Activated CD4-positive, alpha-beta T cell treated with anti-CD3 and anti-CD28 coated beads, Interleukin-2, amount 50 U/mL, for 1 hour (primary cell): ENCODE data around the gene PIK3CB.
"Not testable (repeated sequence)": the region's sequence is repeated elsewhere in the genome, so short reads cannot be mapped to it uniquely, and the experiment has no call there.

Source experiments
- DNase-seq: peaks from one replicate; pipeline ENCODE4 v3.0.0-alpha.2; 2020

PIK3CB gene

DNA sequence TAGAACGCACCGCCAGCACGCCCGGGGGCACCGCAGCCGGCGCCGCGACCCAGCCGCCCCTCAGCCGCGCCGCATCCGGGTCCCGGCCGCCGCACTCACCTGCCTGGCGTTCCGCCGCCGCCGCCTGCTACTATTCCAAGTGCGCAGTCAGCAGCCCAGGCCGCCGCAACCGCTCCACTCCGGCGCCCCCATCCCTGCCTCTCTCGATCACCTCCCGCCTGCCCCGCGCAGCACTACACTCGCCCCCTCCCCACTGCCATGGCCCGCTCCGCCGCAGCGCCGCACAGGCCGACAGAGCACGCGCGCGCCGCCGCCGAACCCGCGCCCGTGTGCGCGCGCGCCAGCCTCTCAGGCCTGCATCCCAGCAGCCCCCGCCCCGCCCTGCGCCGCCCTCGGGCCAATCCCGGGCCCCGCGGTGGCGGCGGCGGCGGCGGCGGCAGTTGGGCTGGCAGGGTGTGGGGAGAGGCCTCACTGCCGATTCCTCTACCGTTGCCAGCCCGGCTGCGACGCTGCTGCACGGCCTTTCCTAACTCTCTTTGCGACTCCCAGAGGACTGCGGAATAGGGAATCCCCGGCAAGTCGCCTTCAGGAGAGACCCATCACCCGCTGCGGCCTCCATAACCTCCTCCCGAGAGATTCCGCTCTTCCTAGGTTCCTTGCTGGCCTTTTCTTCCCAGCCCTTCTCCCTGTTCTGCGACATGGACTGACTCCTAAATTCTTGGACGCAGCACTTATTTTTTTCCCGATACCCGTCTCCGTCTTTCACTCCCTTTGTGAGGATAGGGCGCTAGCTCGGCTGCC lies at the start of gene PIK3CB:
TSS of gene PIK3CB (minus strand) at position 333 of the 801 bp plus-strand sequence. CDS start 75,585 bp downstream, outside the sequence.
- DNase-seq: peak; percentile 87

DNA sequence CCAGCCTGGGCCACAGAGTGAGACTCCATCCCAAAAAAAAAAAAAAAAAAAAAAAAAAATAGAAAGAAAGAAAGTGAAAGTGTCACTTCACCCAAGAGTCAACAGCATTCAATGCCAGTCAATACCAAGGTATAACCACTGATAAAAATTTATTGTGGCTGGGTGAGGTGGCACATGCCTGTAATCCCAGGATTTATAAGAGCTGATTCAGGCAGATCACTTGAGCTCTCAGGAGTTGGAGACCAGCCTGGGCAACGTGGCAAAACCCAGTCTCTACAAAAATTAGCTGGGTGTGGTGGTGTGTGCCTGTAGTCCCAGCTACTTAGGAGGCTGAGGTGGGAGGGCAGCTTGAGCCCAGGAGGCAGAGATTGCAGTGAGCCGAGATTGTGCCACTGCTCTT lies 46.5 kb upstream of the PIK3CB start:
- no peak for DNase-seq

DNA sequence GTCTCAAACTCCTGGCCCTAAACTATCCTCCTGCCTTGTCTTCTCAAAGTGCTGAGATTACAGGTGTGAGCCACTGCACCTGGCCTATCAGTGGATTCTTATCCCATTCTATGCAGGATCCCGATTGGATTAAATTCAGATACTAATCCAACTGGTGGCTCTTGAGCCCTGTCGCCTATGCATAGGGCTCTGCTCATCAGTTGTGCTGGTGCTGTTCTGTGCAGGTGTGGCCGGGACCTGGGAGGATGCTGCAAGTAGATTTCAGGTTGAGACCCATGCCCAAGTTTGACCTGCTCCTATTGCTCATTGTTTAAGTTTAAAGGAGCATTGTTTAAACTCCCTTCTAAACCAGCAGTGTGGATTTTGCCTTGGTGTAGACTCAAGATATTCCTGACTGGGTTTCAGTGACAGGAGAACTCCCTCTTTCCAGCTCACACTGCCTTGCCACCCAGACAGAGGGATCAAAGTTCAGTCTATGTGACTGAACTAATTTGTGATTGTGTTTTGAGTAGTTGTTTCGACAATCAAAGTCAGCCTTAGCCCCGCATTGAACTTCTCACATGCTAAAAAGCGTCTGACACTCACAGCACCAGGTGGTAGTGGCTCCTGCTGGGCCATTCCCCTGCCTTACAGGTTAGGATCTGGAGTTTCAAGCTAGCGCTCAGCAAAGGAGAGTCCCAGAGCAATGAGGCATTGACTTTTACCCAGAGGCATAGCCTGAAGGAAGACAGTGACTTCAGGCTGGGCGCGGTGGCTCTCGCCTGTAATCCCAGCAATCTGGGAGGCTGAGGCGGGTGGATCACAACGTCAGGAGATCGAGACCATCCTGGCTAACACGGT lies 45.0 kb upstream of the PIK3CB start:
- DNase-seq: no peak

DNA sequence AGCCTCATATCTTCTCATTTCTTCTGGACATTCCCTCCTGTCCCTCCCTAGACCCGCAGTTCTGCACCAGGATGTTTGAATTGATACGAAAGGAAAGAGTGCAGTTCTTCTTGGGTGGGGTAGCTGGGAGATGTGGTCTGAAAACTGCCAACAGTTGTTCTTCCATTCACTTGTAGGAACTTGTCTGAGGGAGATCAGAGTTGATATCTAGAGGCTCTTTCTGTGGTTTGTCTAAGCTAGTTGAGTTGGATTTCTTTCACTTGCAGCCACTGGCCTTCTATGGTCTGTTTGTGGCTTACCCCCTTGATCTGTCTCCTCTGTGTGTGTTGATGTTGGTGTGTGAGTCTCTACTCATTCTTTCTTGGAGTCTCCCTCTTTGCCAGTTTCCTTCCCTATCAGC lies 42.5 kb upstream of the PIK3CB start:
- no peak for DNase-seq

DNA sequence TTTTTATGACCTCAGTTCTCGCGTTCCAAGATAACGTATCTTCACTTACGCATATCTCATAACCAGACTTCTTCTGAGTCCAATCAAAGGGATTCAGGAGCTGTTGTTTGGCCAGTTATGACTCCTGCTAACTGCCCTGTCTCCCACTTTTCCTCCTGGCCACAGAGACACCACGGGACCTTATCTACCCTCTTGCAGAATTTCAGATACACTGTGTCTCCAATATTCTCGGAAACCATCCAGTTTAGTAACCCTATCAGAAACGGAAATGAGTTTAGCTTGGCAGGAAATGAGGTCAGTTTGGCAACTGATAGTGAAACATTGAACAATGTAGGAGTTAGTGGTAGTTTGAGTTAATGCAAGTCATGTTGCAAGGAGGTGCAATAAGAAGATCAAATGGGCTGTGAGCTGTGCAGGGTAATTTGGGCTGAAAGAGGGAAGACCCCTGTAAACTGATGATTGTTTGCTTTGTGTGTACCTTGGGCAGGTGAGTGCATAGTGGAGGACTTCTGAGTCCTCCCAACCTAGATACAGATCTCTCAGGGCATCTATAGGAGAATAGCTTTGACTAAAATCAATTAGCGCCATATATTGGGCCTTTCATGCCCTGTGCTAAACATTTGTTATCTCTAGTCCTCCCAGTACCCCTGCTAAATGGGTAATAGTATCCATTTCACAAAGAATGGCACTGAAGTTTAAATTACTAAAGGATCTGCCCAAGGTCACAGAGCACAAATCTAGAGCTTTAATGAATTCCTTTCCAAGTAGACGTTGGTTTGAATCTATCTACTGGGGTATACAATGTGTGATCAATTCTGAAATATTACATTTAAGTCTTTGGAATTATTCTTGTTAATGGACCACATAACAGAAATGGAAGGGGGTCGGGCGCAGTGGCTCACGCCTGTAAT lies 41.3 kb upstream of the PIK3CB start:
- no peak for DNase-seq

DNA sequence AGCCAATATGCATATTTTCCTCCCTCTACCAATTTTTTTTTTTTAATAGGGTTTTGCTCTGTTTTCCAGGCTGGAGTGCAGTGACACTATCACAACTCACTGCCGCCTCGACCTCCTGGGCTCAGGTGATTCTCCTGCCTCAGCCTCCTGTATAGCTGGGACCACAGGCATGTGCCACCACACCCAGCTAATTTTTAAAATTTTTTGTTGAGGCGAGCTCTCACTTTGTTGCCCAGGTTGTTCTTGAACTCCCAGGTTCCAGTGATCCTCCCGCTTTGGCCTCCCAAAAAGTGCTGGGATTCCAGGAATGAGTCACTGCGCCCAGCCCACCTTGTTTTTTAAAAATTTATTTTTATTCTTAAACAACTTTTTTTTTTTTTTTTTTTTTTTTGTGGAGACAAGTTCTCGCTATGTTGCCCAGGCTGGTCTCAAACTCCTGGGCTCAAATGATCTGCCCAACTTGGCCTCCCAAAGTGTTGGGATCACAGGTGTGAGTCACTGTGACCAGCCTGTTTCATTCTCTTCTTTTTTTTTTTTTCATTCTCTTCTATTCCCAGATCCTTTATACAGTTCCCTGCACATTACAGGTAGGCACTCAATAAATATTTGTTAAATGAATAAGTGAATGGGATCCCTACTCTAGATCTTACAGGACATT lies 40.5 kb upstream of the PIK3CB start:
- DNase-seq: no peak

DNA sequence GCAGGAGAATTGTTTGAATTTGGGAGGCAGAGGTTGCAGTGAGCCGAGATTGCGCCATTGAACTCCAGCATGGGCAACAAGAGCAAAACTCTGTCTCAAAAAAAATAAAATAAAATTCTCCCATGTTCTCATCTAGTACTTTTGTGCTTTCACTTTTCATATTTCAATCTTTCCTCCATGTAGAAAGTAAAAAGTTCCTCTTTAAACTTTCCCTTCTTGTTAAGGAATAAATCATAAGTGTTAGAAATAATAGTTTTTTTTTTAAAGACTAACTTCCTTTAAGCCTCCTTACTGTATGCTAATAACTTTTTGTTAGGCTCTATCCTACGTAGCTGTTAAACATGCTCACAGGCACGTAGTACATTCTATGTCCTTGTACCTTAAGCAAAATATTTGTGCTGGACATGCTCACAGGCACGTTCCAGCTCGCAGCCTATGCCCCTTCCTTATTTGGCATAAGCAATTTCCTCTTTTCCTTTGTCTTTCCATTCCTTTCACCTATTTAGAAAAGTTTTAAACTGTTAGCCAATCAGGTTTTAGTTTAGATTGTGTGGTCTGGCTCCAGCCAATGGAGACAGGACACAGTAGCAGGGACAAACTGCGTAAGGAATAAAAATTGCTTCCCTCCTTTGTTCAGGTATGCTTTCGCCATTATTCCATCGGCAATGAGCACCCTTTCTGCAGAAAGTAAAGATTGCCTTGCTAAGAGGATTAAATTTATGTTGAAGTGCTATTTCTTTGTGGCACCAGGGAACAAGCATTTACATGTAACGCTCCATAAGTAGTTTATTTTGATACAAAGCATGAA lies 38.9 kb upstream of the PIK3CB start:
- DNase-seq: no peak

DNA sequence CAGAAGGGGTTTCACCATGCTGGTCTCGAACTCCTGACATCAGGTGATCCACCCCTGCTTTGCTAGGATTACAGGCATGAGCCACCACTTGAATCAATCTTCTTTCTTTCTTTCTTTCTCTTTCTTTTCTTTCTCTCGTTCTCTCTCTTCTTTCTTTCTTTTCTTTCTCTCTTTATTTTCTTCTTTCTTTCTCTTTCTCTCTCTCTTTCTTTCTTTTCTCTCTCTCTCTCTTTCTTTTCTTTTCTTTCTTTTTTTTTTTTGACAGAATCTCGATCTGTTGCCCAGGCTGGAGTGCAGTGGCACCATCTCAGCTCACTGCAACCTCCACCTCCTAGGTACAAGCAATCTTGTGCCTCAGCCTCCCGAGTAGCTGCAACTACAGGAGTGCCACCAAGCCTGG lies 37.9 kb upstream of the PIK3CB start:
- no peak for DNase-seq

DNA sequence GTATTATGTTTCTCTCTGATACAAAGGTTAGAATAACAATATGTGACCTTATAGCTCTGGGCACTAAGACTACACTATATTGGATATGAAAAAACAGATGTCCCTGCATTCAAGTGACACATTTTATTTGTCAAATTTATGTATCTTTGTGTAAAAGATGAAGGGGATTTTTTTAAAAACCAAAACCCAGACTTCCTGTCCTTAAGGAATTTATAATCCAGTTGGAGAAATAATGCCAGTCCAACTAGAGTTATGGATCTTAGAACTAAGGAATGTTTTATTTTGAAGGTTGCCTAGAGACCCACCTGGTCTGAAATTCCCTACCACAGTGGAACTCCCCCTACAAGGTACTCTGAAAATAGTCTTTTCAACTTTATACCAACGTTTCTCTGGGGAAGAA lies 33.3 kb upstream of the PIK3CB start:
- DNase-seq: no peak

DNA sequence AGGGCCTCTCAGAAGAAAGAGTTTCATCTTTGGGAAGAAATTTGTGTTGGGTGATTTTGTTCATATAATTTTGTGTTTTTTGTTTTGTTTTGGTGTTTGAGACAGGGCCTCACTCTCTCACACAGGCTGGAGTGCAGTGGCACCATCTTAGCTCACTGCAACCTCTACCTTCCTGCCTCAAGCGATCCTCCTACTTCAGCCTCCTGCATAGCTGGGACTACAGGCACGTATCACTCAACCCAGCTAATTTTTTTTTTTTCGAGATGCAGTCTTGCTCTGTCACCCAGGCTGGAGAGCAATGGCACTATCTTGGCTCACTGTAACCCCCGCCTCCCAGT lies 29.0 kb upstream of the PIK3CB start:
- no peak for DNase-seq

DNA sequence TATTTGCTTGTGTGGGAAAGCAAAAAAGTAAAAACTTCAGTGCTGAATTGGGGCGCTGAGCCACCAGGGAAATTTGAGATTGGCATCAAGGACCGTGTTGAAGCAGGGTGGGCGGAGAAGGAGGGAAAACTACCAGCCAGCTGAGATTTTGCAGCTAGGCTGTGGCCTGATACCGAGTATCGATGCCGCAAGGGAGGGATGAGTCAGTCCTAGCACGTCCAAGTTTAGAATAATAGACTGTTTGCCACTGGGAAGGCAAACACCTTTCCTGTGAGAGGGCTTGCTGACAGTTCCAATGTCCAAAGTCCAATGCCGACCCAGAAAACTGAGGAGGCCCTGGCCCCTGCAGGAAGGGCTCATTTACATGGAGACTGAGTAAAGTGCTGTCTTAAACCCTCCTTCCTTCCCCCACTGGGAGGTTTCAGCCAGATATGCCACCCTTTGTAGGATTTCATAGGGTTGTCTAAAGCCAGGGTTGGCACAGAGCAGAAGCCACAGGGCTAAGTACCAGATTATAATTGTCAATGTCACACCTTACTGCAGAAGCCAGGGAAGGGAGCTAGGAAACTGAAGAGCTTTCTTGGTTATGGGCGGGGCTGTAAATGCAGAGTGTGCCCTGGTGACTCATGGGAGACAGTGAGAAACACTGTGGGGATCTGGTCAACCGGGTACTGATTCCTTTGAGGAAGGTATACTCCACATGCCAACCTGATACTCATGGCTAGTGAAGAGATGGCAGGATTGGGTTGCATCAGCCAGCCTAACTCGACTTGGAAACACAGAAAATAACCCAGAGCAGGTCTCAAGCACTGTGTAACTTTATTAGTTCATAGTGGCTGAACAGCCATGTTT lies 28.4 kb upstream of the PIK3CB start:
- no peak for DNase-seq

DNA sequence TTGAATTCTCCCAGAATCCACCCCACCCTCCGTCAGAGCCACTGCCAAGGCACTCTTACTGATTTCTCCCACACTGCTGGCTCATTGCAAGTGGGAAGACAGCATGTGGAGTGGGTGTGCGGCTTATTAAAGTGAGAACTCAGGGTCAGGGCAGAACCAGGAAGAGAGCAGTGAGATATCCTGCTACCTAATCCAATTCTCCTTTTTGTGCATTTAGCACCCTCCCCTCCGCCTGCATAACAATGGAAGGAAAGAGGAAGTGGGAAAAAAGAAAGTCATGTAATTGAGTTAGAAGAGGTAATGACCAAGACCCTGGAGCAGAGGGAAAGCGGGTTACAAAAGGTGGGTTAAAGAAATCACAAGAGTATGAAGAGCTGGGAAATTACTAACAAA lies 27.8 kb upstream of the PIK3CB start:
- DNase-seq: no peak

DNA sequence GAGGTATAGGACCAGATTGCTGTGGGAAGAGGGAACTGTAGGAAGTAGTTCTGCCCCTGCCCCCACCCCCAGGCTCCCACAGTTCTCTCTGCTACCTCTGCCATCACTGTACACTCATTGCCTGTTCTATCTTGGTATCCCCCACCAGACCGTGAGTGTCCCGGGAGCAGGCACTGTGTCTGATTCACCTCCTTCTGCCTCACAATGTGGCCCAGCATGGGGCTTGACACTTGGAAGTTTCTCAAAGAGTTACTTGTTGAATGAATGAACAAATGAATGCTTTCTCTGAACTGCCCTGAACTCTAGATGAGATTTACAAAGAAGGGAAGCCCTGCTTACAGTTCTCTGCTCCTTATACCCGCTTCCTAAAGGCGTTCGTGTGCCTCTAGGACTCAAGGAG lies 27.1 kb upstream of the PIK3CB start:
- no peak for DNase-seq

DNA sequence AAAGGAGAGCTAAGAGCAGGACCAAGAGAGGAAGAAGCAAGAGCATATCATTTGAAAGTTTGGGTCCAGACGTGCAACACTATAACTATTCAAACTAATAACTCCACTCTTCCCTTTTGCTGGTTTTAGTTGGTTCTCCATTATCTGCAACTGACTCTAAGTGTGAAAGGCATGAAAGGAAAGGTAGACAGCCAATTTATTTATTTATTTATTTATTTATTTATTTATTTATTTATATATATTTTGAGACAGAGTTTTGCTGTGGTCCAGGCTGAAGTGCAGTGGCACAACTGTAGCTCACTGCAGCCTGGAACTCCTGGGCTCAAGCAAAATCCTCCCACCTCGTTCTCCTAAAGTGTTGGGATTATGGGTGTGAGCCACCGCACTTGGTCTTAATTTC lies 22.1 kb upstream of the PIK3CB start:
- no peak for DNase-seq

DNA sequence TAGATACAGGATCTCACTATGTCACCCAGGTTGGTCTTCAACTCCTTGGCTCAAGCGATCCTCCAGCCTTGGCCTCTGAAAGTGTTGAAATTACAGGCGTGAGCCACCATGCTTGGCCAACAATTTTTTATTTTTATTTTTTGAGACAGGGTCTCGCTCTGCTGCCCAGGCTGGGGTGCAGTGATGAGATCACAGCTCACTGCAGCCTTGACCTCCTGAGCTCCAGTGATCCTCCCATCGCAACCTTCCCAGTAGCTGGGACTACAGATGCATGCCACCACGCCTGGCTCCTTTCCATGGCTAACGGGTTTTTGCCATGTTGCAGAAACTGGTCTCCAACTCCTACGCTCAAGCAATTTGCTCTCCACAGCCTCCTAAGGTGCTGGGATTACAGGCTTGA lies 20.2 kb upstream of the PIK3CB start:
- no peak for DNase-seq

DNA sequence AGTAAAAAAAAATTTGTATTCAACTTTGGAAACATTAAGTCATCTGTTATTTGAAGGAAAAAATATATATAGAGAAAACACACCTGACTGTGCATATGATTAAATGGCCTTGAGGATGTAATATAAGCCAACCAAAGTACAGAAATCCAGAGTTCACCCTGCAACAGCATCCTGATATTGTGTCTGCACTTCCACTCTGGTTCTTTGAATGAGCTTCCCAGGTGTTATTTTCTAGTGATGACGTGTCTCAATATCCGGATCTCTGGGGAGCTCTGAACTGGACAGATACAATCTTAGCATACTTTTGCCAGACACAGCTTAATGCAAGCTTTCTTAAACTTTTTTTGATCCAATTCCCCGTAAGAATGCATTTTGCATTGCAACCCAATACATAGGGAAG lies 19.5 kb upstream of the PIK3CB start:
- DNase-seq: no peak

DNA sequence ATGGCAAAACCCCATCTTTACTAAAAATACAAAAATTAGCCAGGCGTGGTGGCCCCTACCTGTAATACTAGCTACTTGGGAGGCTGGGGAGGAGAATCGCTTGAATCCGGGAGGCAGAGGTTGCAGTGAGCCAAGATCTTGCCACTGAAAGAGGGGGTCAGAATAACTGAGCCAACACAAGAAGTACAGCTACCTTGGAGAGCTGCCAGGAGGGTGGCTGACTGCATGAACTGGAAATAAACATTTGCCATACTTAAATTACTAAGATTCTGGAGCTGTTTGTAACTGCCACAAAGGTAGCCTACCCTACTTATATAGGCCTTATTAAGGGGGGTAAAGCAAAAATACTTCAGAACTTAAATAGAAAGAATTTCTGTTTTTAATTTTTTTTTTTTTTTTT lies 15.4 kb upstream of the PIK3CB start:
- DNase-seq: no peak

DNA sequence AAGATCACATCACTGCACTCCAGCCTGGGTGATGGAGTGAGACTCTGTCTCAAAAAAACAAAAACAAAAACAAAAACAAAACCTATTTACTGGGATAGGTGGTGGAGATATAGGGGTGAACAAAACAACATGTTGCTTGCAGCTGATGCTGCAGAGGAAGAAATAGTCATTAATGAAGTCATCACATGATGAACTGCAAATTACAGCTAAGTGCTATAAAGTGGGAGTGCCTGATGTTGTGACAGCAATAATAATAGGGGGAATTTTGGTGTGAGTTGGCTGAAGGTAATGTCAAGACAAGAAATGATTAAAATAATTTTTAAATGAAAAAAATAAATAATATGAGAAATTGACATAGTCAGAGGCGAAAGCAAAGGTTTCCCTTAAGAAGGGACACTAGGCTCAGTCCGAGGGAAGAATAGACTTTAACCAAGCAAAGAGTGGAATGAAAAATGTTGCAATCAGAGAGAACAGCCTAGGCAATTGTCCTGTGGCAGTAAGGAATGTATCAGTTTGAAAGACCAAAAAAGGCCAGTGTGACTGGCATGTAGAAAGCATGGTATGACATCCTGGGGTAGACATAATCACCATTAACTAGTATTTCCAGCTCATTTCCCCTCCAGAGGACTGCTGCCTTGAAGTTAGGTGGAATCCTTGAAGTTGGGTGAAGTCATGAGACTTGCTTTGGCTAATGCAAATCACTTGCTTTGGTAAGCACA lies 14.7 kb upstream of the PIK3CB start:
- no peak for DNase-seq

DNA sequence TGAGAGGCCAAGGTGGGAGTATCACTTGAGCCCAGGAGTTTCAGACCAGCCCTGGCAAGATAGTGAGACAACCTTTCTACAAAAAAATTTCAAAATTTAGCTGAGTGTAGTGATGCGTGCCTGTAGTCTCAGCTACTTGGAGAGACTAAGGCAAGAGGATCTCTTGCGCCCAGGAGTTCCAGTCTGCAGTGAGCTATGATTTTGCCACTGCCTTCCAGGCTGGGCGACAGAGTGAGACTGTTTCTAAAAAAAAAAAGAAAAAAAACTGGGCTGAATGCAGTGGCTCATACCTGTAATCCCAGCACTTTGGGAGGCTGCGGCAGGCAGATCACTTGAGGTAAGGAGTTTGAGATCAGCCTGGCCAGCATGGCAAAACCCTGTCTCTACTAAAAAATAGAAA lies 14.0 kb upstream of the PIK3CB start:
- no peak for DNase-seq

DNA sequence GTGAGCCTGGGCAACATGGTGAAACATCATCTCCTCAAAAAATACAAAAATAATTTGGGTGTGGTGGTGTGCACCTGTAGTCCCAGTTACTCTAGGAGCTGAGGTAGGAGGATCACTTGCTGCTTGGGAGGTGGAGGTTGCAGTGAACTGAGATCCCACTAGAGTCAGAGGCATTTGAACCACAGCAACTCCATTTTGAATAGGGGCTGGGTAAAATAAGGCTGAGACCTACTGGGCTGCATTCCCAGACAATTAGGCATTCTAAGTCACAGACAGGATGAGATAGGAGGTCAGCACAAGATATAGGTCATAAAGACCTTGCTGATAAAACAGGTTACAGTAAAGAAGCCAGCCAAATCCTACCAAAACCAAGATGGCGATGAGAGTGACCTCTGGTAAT lies 12.1 kb upstream of the PIK3CB start:
- DNase-seq: not testable (repeated sequence)
